ENCODE measurements around the gene DEFB128.

DNA sequence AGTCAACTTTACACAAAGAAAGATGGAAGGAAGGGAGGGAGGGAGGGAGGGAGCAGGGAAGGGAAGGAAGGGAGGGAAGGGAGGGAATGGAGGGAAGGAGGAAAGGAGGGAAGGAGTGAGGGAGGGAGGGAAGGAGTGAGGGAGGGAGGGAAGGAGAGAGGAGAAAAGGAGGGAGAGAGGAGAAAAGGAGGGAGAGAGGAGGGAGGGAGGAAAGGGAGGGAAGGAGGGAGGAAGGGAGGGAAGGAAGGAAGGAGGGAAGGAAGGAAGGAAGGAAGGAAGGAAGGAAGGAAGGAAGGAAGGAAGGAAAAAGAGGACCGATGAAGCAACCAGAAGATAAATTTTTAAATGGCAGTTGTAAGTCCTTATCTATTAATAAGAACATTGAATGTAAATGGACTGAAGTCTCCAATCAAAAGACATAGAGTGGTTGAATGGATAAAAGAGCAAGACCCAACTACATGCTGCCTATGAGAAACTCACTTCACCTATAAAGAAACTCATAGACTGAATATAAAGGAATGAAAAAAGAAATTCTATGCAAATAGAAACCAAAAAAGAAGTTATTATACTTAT is 31.8 kb upstream of the DEFB128 start:
- TF ChIP-seq, protein P1, sequence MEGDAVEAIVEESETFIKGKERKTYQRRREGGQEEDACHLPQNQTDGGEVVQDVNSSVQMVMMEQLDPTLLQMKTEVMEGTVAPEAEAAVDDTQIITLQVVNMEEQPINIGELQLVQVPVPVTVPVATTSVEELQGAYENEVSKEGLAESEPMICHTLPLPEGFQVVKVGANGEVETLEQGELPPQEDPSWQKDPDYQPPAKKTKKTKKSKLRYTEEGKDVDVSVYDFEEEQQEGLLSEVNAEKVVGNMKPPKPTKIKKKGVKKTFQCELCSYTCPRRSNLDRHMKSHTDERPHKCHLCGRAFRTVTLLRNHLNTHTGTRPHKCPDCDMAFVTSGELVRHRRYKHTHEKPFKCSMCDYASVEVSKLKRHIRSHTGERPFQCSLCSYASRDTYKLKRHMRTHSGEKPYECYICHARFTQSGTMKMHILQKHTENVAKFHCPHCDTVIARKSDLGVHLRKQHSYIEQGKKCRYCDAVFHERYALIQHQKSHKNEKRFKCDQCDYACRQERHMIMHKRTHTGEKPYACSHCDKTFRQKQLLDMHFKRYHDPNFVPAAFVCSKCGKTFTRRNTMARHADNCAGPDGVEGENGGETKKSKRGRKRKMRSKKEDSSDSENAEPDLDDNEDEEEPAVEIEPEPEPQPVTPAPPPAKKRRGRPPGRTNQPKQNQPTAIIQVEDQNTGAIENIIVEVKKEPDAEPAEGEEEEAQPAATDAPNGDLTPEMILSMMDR (IDR thresholded peaks at IDR 0.05; ENCODE audit: insufficient read depth, low read depth, low read length), result no peak
- TF ChIP-seq EZH2 (IDR thresholded peaks at IDR 0.05; ENCODE audit: insufficient read depth, low read length), result no peak

Data from astrocyte (in vitro differentiated cells and primary cell).